Stimulated activated CD8-positive, alpha-beta memory T cell treated with anti-CD3 and anti-CD28 coated beads, Interleukin-15, amount 100 ng/mL, for 4 hours (primary cell): ENCODE results near the gene CCDC154.
"Not testable (repeated sequence)": the region's sequence is repeated elsewhere in the genome, so short reads cannot be mapped to it uniquely, and the experiment has no call there.

Source experiments
- DNase-seq, 2 donors: peaks; one replicate each; pipeline ENCODE4 v3.0.0-alpha.2; 2020; ENCODE audit warnings: low read depth in 2 of 2

The CCDC154 gene

GRCh38 chr16:1472974-1473373 is 28.6 kb upstream of the CCDC154 start:
- DNase-seq: no peak

GRCh38 chr16:1471569-1472194 is 27.3 kb upstream of the CCDC154 start:
- DNase-seq: no peak

GRCh38 chr16:1470481-1471251 is 26.3 kb upstream of the CCDC154 start:
- DNase-seq: no peak

GRCh38 chr16:1469693-1470201 is 25.4 kb upstream of the CCDC154 start:
- DNase-seq: no peak

GRCh38 chr16:1469141-1469540 is 24.8 kb upstream of the CCDC154 start:
- DNase-seq: not testable (repeated sequence)

GRCh38 chr16:1468426-1468810 is 24.1 kb upstream of the CCDC154 start:
- no peak for DNase-seq

GRCh38 chr16:1466968-1467521 is 22.7 kb upstream of the CCDC154 start:
- no peak for DNase-seq

- no peak for DNase-seq
Measured at GRCh38 chr16:1466054-1466453, 21.7 kb upstream of the CCDC154 start.

GRCh38 chr16:1465567-1465915 is 21.2 kb upstream of the CCDC154 start:
- no peak for DNase-seq

- DNase-seq: no peak
Measured at GRCh38 chr16:1464894-1465566, 20.7 kb upstream of the CCDC154 start.

GRCh38 chr16:1464196-1464893 is 20.0 kb upstream of the CCDC154 start:
- DNase-seq: no peak

- DNase-seq: no peak
Measured at GRCh38 chr16:1461146-1461545, 16.8 kb upstream of the CCDC154 start.

- no peak for DNase-seq
Measured at GRCh38 chr16:1460602-1461138, 16.3 kb upstream of the CCDC154 start.

- no peak for DNase-seq
Measured at GRCh38 chr16:1459967-1460366, 15.6 kb upstream of the CCDC154 start.

GRCh38 chr16:1458977-1459341 is 14.6 kb upstream of the CCDC154 start:
- no peak for DNase-seq

GRCh38 chr16:1458336-1458976 is 14.1 kb upstream of the CCDC154 start:
- DNase-seq: no peak

GRCh38 chr16:1457489-1458245 is 13.3 kb upstream of the CCDC154 start:
- DNase-seq: no peak

- DNase-seq: no peak
Measured at GRCh38 chr16:1456951-1457350, 12.6 kb upstream of the CCDC154 start.

- DNase-seq: no peak
Measured at GRCh38 chr16:1455190-1456171, 11.1 kb upstream of the CCDC154 start.
